DOHH2 (cell line): ENCODE results near the gene SART3.
"Not testable (repeated sequence)": the region's sequence is repeated elsewhere in the genome, so short reads cannot be mapped to it uniquely, and the experiment has no call there.

ENCODE experiments used
- H3F3A ChIP-seq: fragments of 200-600 bp; sonication (generic), shearing (Covaris generic); 2 replicates; pipeline ENCODE4 v1.6.0; 2016; ENCODE audit warnings: antibody characterized with exemption, mild to moderate bottlenecking; ENCODE audit not compliant: control insufficient read depth, insufficient read depth
- H3K27ac ChIP-seq: fragments of 200-600 bp; sonication (generic); 2 replicates; pipeline ENCODE4 v1.5.1; 2014; ENCODE audit warnings: low read depth, mild to moderate bottlenecking, low read length, moderate library complexity
- H3K27me3 ChIP-seq: fragments of 200-600 bp; sonication (generic); 2 replicates; pipeline ENCODE4 v1.6.1; 2014; ENCODE audit warnings: mild to moderate bottlenecking, low read length, mixed read lengths; ENCODE audit not compliant: control insufficient read depth
- H3K36me3 ChIP-seq: fragments of 200-600 bp; sonication (generic); 2 replicates; pipeline ENCODE4 v1.6.1; 2014; ENCODE audit warnings: mild to moderate bottlenecking, low read length, moderate library complexity, mixed read lengths; ENCODE audit not compliant: control insufficient read depth
- H3K4me1 ChIP-seq: fragments of 200-600 bp; sonication (generic); 2 replicates; pipeline ENCODE4 v1.6.1; 2014; ENCODE audit warnings: mild to moderate bottlenecking, low read length, mixed read lengths; ENCODE audit not compliant: control insufficient read depth
- H3K4me2 ChIP-seq: fragments of 200-600 bp; sonication (generic); 2 replicates; pipeline ENCODE4 v1.6.0; 2014; ENCODE audit warnings: mild to moderate bottlenecking, low read length, moderate library complexity
- H3K4me3 ChIP-seq: fragments of 200-600 bp; sonication (generic); 2 replicates; pipeline ENCODE4 v1.5.1; 2014; ENCODE audit warnings: mild to moderate bottlenecking, low read length, mixed read lengths
- H3K79me2 ChIP-seq: fragments of 200-600 bp; sonication (generic); 2 replicates; pipeline ENCODE4 v1.6.1; 2014; ENCODE audit warnings: mild to moderate bottlenecking, low read length, mixed read lengths; ENCODE audit not compliant: control insufficient read depth
- H3K9me2 ChIP-seq: fragments of 200-600 bp; sonication (generic); replicated peaks from 2 replicates; pipeline ENCODE4 v1.6.1; 2014; ENCODE audit warnings: mild to moderate bottlenecking, low read length, mixed read lengths; ENCODE audit not compliant: control insufficient read depth
- H3K9me3 ChIP-seq: fragments of 200-600 bp; sonication (generic); 2 replicates; pipeline ENCODE4 v1.6.1; 2014; ENCODE audit warnings: antibody characterized with exemption, low read length, mixed read lengths; ENCODE audit not compliant: control insufficient read depth, insufficient read depth
- H4K20me1 ChIP-seq: fragments of 200-600 bp; sonication (generic); 2 replicates; pipeline ENCODE4 v1.6.0; 2014; ENCODE audit warnings: low read depth, mild to moderate bottlenecking, antibody characterized with exemption, low read length, moderate library complexity; ENCODE audit not compliant: control insufficient read depth, insufficient read depth
- CTCF ChIP-seq: fragments of 200-600 bp; sonication (generic); IDR thresholded peaks from one replicate; pipeline ENCODE4 v1.5.1; 2014; ENCODE audit warnings: antibody characterized with exemption, mild to moderate bottlenecking, low read depth, low read length; ENCODE audit not compliant: poor library complexity, severe bottlenecking
- EZH2phosphoT487 ChIP-seq: fragments of 200-600 bp; sonication (generic); IDR thresholded peaks from 2 replicates; pipeline ENCODE4 v1.6.1; 2017; ENCODE audit warnings: borderline replicate concordance, mild to moderate bottlenecking, antibody characterized with exemption, low read length, moderate library complexity, mixed read lengths

The SART3 gene

GRCh38 chr12:108591267-108591980 is 30.5 kb upstream of the SART3 start:
- no peak overlapping the region for H3K4me2 ChIP-seq
- H3F3A ChIP-seq, result no peaks in the 10 kb centered on the region
- no peaks in the 10 kb centered on the region for H3K36me3 ChIP-seq
- TF ChIP-seq EZH2phosphoT487, result no peak
- no peak for TF ChIP-seq CTCF
- H3K27me3 ChIP-seq, result peaks cover 2% of the 10 kb centered on the region
- H3K4me1 ChIP-seq, result no peaks in the 10 kb centered on the region
- H3K4me3 ChIP-seq, result no peak overlapping the region
- H3K79me2 ChIP-seq, result no peaks in the 10 kb centered on the region
- no peaks in the 10 kb centered on the region for H4K20me1 ChIP-seq
- no peaks in the 10 kb centered on the region for H3K9me2 ChIP-seq
- no peak overlapping the region for H3K27ac ChIP-seq
- no peaks in the 10 kb centered on the region for H3K9me3 ChIP-seq

- not testable (repeated sequence) for H3K9me2 ChIP-seq, H4K20me1 ChIP-seq, H3K79me2 ChIP-seq, H3K9me3 ChIP-seq, H3K27ac ChIP-seq, H3K27me3 ChIP-seq, H3K4me2 ChIP-seq, H3K4me3 ChIP-seq, H3K4me1 ChIP-seq, H3F3A ChIP-seq, H3K36me3 ChIP-seq
Measured at GRCh38 chr12:108590463-108590862, 29.5 kb upstream of the SART3 start.

DNA sequence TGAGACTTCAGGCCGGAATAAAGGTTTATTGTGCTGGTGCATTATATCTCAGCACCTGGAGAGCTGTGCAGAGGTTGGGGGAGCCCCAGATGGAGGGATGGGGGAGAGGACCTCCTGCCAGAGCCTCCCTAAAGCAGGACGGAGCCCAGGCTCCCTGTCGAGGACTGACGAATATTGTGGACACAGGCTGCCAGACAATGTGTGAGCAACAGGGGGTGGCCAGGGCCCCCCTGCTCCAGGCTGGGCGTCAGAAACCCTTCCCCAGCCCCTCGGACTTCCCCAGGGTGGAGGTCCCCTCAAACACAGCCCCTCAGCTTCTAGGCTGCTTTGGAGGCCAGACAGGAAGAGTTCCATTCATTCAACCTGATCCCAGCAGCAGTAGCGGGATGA is 28.9 kb upstream of the SART3 start:
- H3K9me3 ChIP-seq, result no peaks in the 10 kb centered on the region
- no peaks in the 10 kb centered on the region for H3K4me1 ChIP-seq
- no peak overlapping the region for H3K4me2 ChIP-seq
- no peaks in the 10 kb centered on the region for H3F3A ChIP-seq
- H4K20me1 ChIP-seq, result no peaks in the 10 kb centered on the region
- no peak overlapping the region for H3K4me3 ChIP-seq
- TF ChIP-seq CTCF (no peak), EZH2phosphoT487 (no peak)
- H3K36me3 ChIP-seq, result no peaks in the 10 kb centered on the region
- H3K79me2 ChIP-seq, result no peaks in the 10 kb centered on the region
- peaks cover 8% of the 10 kb centered on the region for H3K27me3 ChIP-seq
- no peak overlapping the region for H3K27ac ChIP-seq
- no peaks in the 10 kb centered on the region for H3K9me2 ChIP-seq

DNA sequence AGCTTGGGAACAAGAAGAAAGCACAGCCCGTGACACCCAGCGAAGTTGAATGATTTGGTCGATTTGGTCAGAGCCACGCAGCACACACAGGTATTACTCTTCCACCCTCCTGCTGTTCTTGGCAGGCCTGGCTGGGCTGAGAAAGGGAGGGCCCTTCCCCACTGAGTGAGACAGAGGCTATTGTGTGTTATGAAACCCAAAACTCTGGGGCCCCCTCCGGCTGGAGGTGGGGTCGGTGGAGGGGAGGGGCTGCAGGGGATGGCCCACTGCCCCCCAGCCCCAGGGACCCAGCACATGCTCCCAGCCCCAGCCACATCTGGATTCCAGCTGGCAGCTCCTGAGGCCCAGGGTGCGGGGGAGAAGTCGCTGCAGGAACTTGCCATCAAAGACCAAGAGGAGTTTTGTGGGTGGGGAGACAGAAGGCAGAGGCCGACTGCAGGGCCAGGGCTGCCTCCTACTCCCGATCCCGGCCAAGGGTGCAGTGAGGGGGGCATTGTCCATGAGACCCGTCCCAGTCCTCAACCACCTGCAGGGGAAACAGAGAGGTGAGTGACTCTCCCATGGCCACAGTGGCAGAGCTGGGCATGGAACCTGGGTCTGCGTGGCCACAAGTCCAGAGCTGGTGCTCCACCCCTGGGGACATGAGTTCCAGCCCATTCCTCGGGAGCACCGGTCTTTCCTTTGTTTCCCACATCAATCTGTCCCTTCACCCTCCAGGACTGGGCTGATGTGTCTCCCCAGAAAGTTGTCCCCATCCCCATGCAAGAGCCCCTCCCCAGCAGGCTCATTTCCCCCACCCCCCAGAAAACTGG is 28.3 kb upstream of the SART3 start:
- H3K9me3 ChIP-seq, result no peaks in the 10 kb centered on the region
- no peak overlapping the region for H3K4me2 ChIP-seq
- peaks cover 14% of the 10 kb centered on the region for H3K27me3 ChIP-seq
- no peaks in the 10 kb centered on the region for H3F3A ChIP-seq
- no peaks in the 10 kb centered on the region for H4K20me1 ChIP-seq
- H3K79me2 ChIP-seq, result no peaks in the 10 kb centered on the region
- no peak overlapping the region for H3K4me3 ChIP-seq
- TF ChIP-seq CTCF, result no peak
- TF ChIP-seq EZH2phosphoT487, result no peak
- H3K4me1 ChIP-seq, result no peaks in the 10 kb centered on the region
- H3K36me3 ChIP-seq, result no peaks in the 10 kb centered on the region
- no peak overlapping the region for H3K27ac ChIP-seq
- H3K9me2 ChIP-seq, result no peaks in the 10 kb centered on the region
